ENCODE results near the gene SNX27.
"Not testable (repeated sequence)": the region's sequence is repeated elsewhere in the genome, so short reads cannot be mapped to it uniquely, and the experiment has no call there.

Gene SNX27

DNA sequence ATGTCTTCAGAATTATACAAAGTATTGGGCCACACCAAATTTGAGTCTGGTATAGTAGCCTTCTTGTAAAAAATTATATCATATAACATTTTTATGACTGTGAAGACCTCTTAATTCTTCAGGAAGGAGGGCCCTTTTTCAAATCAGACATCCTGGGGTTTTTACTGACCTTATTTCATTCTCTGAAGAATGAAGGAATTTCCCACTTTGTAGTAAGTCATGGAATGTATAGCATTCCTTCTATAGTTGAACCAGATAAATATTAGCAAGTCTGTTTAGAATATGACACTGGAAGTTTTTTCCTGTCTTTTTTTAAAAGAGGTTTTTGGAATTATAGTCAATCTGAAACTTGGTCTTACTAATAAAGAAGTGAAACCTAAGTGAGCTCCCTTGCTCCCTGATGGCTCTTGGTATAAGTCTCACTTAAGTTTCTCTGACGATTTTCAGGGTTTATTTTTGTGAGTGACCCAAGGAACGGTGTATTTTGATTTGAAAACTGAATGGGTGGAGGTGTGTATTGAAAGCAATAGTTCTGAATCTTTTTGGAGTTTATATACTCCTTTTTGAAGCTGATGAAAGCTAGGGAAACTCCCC, 23.7 kb downstream of the SNX27 start:
- in situ Hi-C loops (cut with HindIII; ENCODE audit: low sequenced_read_pairs): no loop called here

DNA sequence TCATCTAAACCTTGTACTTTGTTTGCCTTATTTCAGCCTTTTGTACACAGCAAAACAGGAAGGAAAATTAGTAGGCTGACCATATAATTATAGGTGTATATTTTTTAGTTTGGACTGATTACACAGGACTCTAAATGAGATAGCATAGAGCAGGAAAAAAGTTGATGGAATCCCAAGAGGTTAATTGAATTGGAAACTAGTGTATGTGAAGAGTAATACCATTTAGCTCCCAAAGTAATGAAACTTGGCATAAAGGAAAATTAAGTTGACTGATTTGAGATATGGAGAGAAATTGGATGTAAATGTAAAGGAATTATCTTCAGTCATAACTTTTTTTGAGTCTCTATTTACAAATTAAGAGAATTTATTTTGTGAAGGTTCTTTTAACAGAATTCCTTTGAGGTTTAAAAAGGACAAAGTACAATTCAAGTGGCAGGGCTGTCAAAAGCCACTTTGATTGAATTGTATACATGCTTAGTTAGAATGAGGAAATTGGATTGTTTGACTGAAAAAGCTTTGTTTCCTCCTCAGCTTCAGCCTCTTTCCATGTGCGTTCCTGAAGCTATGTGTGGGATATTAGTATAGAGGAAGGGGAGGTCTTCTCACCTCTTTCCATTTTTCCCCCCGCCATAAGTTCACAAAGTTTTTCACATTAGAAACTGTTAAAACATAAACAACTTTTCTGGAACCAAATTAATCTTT, 26.4 kb downstream of the SNX27 start:
- in situ Hi-C loops (cut with HindIII; ENCODE audit: low sequenced_read_pairs): no loop called here

DNA sequence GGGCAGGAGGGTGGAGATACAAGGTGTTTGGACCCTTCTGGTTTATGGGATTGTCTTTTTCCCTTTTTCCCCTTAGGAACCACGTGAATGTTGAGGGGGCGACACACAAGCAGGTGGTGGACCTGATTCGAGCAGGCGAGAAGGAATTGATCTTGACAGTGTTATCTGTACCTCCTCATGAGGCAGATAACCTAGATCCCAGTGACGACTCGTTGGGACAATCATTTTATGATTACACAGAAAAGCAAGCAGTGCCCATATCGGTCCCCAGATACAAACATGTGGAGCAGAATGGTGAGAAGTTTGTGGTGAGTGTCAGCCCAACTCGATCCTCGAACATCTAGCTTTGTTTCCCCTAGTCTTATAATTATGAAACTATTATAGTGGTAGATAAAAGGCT, 27.0 kb downstream of the SNX27 start:
- in situ Hi-C loops (cut with HindIII; ENCODE audit: low sequenced_read_pairs): no loop called here

DNA sequence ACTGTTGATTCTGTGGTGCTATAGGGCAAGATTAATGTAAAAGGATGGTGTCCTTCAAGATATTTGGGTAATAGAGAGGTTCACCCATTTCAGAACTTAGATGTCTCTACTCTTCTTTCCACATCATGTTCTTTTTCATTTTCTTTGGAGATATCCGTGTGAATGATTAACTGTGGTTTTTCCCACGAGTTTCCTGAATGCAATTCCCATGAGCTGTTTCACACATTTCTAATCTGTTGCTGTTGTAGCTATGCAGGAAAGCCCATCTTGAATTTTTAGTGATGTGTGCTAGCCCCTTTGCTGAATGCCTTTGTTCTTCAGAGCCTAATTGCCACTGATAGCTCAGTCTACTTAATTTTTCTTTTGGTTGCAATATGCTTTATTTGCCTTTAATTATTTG, 27.6 kb downstream of the SNX27 start:
- in situ Hi-C loops (cut with HindIII; ENCODE audit: low sequenced_read_pairs): no loop called here

DNA sequence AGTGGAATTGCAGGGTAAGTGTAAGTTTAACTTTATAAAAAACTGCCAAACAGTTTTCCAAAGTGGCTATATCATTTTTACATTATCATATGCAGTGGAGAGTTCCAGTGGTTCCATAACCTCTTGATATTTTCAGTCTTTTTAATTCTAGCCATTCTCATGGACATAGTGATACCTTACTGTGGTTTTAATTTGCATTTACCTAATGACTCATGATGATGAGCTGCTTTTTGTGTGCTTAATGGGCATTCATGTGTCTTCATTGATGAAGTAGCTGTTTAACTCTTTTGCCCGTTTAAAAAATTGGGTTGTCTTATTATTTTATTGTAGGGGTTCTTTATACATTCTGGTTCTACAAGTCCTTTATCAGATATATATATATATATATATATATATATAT, 29.4 kb downstream of the SNX27 start:
- in situ Hi-C loops (cut with HindIII; ENCODE audit: low sequenced_read_pairs): no loop called here

DNA sequence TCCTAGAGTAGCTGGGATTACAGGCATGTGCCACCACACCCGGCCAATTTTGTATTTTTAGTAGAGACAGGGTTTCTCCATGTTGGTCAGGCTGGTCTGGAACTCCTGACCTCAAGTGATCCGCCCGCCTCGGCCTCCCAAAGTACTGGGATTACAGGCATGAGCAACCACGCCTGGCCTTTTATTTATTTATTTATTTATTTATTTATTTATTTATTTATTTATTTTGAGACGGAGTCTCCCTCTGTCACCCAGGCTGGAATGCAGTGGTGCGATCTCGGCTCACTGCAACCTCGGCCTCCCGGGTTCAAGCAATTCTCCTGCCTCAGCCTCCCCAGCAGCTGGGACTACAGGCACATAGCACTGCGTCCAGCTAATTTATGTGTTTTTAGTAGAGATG, 31.2 kb downstream of the SNX27 start:
- in situ Hi-C loops (cut with HindIII; ENCODE audit: low sequenced_read_pairs): not testable (repeated sequence)

DNA sequence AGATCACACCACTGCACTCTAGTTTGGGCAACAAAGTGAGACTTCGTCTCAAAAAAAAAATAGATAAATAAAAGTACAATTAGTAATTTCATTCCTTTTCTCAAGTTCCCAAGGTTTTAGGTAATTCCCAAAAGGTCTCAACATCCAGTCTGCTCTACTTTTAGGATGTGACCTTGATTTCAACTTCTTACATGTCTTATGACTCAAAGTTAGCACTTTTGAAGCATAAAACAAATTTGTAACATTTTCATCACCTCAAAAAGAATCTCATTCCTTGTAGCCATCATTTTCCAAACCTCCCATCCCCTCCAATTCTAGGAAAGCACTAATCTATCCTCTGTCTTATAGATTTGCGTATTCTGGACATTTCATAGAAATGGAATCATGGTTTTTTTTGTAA, 32.2 kb downstream of the SNX27 start:
- in situ Hi-C loops (cut with HindIII; ENCODE audit: low sequenced_read_pairs): no loop called here

DNA sequence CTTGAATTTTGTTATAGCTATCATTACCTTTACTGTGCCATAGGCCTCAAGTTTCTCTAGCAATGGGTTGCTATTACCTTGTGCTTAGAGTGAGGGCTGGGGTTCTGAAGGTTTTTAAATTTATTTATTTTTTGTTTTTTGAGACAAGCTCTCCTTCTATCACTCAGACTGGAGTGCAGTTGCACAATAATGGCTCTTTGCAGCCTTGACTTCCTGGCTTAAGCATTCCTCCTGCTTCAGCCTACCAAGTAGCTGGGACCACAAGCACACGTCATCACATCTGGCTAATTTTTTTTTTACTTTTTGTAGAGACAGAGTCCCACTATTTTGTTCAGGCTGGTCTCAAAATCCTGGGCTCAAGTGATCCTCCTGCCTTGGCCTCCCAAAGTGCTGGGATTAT, 41.5 kb downstream of the SNX27 start:
- in situ Hi-C loops (cut with HindIII; ENCODE audit: low sequenced_read_pairs): no loop called here

DNA sequence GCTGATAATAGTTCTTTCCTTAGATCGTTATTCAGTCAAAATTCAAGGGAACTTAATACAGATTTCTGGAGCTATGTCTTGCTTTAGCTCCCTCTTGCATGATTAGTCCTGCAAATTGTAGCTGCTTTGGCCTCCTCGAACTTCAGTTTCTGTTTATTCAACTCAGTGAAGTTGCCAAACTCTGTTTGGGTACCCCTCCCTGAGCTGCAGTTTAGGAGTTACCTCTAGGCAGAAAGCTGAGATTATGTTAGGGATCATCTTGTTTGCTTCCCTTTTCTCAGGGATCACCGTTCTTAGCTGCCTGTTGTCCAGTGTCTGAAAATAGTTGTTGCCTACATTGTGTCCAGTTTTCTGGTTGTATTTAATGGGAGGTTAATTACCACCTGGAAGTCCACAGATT, 43.5 kb downstream of the SNX27 start:
- in situ Hi-C loops (cut with HindIII; ENCODE audit: low sequenced_read_pairs): no loop called here

DNA sequence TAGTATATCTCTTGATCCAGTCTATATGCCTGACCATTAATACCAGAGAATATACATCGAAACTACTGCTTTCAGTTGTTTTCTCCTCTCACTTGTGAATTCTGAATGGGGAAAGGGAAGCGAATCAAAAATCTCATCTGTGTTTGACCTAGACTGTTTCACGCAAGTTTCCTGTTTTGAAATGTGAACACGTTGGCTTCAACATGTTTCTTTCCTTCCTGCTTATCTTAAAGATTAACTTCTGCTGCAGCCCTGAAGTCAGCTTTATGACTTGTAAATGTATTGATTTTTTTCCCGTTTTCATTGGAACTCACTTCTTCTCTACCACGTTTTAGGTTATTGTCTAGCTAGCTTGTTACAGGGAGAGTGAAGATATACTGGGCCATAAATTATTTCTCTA, 49.9 kb downstream of the SNX27 start:
- in situ Hi-C loops (cut with HindIII; ENCODE audit: low sequenced_read_pairs): no loop called here

DNA sequence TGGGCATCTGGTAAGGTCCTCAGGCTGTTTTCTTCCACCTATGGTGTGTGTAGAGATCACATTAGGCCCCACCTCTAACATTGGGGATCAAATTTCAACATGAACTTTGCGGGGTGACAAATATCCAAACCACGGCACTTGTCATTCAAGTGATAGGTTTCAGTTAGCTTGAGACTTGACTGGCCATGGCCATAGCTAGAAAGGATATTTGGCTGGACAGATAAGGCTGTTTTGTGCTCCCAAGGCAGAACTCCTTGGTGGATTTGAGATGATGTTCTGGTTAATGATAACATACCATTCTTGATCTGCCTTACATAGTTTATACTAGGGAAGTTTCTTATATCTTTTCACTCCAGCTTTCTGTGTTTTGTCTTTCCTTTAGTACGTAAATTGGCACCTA, 56.2 kb downstream of the SNX27 start:
- in situ Hi-C loops (cut with HindIII; ENCODE audit: low sequenced_read_pairs): no loop called here

DNA sequence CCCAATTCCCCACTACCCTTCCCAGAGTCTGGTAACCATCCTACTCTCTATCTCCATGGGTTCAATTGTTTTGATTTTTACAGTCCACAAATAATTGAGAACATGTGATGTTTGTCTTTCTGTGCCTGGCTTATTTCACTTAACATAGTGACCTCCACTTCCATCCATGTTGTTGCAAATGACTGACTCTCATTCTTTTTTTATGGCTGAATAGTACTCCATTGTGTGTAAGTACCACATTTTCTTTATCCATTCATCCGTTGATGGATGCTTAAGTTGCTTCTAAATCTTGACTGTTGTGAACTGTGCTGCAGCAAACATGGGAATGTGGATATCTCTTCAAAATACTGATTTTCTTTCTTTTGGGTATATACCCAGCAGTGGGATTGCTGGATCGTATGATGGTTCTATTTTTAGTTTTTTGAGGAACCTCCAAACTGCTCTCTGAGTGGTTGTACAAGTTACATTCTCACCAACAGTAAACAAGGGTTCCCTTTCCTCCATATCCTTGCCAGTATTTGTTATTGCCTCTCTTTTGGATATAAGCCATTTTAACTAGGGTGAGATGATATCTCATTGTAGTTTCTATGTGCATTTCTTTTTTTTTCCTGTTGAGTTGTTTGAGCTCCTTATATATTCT, 58.3 kb downstream of the SNX27 start:
- in situ Hi-C loops (cut with HindIII; ENCODE audit: low sequenced_read_pairs): not testable (repeated sequence)

DNA sequence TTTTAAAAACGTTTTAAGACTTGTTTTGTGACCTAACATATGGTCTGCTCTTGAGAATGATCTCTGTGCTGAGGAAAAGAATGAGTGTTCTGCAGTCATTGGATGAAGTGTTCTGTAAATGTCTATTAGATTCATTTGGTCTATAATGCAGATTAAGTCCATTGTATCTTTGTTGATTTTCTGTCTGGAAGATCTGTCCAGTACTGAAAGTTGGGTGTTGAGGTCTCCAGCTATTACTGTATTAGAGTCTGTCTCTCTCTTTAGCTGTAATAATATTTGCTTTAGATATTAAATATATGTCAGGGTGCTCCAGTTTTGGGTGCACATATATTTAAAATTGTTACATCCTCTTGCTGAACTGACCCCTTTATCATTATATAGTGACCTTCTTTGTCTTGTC, 61.6 kb downstream of the SNX27 start:
- in situ Hi-C loops (cut with HindIII; ENCODE audit: low sequenced_read_pairs): no loop called here

DNA sequence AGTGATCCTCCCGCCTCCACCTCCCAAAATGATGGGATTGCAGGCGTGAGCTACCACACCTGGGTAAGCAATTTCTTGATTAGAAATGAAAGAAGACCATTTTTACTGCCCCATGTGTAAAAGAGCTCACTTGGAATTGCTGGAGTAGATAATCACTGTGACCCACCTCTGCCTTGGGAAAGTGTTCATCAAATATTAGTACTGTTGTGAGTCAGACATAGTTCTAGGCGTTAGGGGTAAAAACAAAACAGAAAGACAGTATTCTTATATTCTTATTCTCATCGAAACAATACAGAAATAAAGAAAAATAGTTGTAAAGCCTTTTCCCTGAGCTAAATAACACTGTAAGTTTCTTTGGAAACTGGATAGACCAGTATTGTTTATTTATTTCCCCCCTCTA, 68.5 kb downstream of the SNX27 start:
- in situ Hi-C loops (cut with HindIII; ENCODE audit: low sequenced_read_pairs): no loop called here

DNA sequence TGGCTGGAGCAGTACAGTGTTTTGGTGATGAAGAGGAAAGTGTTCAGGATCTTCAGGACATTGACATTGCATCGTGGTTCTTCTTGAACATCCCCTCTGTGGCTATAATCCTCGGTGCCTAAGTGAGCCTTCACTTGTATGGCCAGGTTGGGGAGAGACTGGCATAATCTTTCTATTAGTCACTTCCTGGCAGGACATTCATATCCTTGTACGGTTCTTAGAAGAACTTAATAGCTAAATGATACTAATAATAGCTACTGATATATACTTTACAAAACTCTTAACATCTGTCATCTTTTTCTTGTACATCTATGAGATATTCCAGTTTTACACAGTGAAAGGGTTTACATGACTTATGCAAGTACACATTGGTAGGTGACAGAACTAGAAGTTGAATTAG, 69.0 kb downstream of the SNX27 start:
- in situ Hi-C loops (cut with HindIII; ENCODE audit: low sequenced_read_pairs): no loop called here

DNA sequence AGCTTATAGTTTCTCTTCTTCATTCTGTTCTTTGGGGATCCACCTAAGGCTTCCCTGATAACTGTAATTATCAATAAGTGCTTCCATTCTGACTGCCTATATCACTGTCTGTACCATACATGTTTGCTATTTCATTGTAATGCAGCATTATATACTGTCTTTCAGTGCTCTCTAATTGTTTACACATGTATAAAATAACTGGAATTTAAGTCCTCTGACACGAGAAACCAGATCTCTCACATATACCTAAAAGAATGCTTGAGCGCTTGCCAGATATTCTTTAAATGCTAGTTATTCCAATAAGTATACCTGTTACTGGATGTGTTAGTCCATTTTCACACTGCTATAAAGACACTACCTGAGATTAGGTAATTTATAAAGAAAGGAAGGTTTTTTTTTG, 70.1 kb downstream of the SNX27 start:
- in situ Hi-C loops (cut with HindIII; ENCODE audit: low sequenced_read_pairs): no loop called here

DNA sequence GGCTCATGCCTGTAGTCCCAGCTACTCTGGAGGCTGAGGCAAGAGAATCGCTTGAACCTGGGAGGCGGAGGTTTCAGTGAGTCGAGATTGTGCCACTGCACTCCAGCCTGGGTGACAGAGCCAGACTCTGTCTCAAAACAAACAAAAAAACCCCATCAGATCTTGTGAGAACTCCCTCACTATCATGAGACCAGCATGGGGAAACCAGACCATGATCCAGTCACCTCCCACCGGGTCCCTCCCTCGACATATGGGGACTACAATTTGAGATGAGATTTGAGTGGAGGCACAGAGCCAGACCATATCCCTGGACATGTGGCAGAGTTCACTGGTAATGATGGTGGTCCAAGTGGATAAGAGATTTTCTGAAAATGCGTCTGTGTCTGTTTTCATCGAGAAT, 71.1 kb downstream of the SNX27 start:
- in situ Hi-C loops (cut with HindIII; ENCODE audit: low sequenced_read_pairs): not testable (repeated sequence)

DNA sequence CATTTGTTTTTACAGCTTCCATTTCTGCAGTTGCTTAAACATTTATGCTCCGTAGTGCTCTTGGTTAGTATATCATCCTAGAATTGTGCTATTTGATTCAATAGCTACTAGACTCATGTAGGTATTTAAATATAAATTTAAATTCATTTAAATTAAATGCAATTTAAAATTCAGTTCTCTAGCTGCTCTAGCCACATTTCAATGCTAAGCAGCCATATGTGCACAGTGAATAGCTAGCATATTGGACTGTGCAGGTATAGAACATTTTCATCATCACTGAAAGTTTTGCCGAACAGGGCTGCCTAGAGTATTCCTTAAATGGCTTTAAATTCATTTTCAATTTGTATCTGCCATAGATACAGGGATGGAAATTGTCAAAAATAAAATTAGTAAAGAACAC, 72.3 kb downstream of the SNX27 start:
- in situ Hi-C loops (cut with HindIII; ENCODE audit: low sequenced_read_pairs): no loop called here

DNA sequence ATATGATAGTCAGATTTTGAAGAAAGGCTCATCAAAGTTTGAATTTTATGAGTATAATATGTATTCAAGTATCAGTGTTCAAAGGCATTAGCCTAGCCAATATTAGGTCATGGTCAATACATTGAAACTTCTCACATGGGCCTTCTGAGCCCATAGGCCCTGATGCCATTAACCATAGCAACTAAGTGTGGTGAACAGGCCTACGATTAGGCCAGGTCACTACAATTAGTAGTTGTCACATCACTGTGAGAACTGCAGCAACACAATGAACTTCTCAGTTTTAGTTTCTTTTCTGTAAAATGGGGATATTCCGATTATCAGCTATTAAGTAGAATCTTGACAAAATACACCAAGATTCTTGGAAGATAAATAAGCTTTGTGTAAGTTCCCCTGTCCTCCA, 74.7 kb downstream of the SNX27 start:
- in situ Hi-C loops (cut with HindIII; ENCODE audit: low sequenced_read_pairs): no loop called here

DNA sequence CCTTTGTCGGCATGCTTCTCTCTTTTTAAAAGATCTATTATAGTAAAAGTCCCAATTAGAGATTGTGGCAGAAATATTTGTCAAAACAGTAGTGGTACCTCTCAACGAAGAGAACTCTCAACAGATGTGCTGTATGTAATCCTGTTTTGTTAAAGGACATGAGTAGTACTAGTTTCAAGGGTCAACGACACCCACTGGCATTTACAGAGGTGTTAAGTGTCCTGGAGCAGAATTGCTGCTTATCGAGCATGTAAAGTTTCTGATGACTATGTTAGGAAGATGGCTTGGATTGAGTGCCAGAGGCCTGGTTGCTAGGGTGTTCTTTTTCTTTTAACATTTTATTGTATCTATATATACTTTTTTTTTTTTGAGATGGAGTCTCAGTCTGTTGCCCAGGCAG, 77.6 kb downstream of the SNX27 start:
- in situ Hi-C loops (cut with HindIII; ENCODE audit: low sequenced_read_pairs): no loop called here

DNA sequence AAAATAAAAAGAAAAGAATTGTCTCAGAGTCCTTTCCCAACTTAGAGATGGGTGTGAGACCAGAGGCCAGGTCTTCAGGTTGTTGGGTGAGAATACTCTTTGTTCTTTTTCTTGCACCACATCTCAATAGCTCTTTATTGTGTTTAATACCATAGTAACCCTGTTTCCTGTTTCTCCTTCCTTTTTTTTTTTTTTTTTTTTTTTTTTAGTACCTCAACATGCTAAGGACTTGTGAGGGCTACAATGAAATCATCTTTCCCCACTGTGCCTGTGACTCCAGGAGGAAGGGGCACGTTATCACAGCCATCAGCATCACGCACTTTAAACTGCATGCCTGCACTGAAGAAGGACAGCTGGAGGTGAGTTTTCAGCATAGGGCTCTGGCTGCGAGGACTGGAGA, 80.4 kb downstream of the SNX27 start:
- in situ Hi-C loops (cut with HindIII; ENCODE audit: low sequenced_read_pairs): no loop called here

DNA sequence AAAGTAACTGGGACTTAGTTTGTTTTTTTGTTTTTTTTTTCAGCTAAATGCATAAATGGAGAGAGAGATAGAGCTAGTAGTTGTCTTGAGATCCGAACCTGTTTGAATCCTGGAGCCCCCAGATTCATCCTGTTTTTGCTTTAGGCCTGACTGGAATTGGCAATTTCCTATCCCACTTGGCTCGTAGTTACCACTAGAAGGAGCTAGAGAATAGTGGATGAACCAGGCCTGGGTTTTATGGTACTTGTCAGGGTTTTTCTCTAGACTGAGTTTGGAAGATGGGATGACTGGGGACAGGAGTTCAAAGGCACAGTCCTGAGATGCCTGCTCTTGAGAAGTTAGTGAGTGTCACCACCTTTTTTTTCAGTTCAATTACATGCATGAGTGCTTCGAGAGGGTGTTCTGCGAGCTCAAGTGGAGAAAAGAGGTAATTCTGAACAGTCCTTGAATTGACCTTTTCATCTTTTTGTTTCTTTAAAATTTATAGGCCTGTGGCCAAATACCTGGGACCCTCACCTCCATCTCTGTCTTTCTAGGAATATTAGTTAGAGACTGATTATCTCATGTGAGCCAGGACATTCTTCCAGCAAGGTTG, 81.3 kb downstream of the SNX27 start:
- in situ Hi-C loops (cut with HindIII; ENCODE audit: low sequenced_read_pairs): no loop called here

All from endothelial cell of hepatic sinusoid (primary cell).